DMS153 treated with DMSO at 0.1 percent for 48 hours (cell line): ENCODE measurements around the gene CUEDC1.
"Not testable (repeated sequence)": the region's sequence is repeated elsewhere in the genome, so short reads cannot be mapped to it uniquely, and the experiment has no call there.

Source experiments
- DNase-seq: peaks from one replicate; lab custom pipeline; 2025; ENCODE audit not compliant: unreplicated experiment; lab: John Stamatoyannopoulos, UW

Gene CUEDC1

DNA sequence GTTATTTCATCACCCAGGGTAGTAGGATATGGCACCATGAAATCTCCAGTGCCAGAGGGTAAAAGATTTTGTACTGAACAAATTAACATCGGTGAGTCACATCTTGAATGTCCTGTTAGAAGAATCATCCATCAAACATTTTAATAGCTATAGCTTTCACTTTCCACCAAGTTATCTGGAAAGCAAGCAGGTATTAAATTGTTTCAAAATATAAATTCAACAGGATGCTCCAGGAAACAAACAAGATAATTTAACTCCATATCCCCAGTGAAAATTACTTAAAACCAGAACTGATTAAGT is 30.4 kb upstream of the CUEDC1 start:
- DNase-seq: no peak

DNA sequence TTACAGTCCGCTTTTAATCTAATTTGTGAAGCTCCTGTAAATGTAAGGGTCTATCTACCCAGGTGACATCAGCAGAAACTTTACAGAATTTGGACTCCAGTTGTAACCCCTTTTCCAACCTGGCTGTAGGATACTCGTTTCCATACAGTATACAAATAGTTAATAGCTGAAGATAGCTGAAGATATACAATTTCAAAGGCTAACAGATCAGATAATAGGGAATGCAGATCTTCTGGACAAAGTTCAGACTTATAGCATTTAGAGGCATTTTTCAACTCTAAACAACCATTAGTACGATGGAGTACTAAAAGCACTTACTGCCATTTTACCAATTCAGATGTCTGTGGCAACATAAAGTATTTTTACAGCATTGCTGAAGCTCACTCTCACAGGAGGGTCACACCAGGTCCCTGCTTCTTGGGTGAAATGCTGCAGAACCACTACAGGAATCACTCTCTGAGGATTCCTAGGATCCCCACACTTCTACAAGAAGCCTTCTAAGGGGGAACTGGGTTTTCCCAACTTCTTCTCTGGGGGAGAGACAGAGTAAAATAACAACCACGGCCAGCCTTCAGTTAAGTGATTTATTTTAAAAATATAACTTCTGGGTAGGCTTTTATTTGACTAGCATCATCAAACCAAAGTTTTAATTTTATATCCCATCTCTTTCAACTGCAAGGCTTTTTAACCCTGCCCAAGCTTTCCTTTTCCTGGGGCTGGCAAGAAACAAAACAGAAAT is 29.9 kb upstream of the CUEDC1 start:
- DNase-seq: no peak

DNA sequence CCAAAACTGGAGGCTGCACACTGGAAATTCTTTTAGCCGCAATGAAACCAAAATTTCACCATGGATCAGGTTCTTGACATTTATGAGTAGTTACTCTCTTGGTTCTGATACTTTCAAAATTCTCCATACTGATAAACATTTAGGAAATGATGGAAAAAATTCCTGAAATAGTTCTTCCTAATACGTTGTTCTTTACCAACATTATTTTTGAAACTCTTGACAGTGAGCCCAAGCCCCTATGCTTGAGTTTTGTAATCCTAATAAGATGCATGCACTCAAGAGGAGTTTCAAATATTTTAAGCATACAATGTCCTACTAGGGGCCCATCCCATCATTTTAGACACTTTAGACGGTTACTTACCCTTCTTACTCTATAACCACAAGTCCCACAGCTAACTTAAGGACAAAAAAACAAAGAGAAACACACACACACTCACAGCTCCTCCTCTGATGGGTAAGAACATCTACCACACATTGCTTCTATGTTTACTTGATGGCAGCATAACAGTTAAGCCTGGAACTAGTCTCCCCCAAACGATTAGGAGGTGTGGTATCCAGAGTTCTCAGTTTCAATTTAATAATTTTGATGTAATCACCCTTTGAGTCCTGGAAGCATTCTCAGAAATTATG is 29.2 kb upstream of the CUEDC1 start:
- no peak for DNase-seq

DNA sequence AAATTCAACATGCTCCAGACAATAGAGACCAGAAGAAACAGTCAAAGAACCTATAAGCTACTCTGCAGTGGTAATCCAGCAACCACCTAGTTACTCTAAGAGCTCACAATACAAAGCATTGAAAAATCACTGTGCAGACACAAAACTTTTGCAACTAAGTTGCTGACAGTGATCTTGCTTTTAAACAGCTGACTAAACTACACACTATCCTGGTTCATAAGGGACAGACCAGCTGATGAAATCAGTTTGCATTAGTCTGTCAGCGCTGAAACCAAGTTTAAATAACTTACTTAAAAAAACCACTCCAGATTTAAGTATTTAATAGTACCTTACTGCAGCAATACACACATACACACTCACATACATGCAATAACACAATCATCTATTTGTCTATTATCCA is 28.2 kb upstream of the CUEDC1 start:
- DNase-seq: no peak

DNA sequence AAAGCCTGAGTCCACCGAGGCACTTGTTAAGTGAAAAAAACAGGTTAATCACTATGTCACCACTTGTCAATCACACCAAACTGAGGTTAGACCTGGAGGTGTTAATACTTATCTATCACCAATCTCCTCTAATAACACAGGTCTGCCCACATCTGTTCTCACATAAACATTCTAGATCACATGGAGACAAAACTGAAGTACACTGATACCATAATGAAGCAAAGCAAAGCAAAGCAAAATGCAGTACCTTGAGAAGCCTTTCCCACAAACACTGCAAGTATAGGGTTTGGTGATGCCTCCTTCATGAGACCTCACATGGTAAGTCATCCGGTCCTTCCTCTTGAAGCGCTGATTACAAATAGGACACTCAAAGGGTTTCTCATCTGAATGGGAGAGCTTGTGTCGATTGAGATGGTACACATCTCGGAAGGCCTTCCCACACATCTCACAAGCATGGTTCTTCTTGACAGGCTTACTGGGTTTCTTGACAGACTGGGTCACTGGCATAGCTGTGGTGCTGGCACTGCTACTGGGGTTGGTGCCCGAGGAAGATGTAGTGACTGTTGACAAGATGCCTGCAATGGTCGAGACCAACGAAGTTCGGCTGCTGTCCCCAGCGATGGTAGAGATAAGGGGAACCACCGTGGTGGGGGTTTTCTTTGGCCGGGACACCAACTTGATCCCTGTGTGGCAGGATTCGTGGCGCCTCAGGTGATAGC is 27.4 kb upstream of the CUEDC1 start:
- DNase-seq: no peak

DNA sequence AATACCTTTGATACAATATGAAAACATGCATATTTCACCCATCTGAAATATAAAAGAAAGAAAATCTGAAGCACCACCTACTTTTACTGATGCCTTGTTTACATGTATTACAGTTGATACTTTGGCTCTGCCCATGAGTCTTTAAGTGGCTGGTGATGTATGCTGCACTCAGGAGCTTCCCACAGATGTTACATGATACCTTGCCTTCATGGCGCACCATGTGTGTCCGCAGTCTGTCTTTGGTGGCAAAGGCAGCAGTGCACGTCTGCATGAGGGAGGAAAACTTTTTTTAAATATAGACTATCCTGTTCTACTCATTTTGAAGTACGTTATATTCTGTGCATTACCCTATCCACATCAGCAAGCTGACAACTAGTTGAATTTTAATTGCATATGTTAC is 25.3 kb upstream of the CUEDC1 start:
- DNase-seq: no peak

DNA sequence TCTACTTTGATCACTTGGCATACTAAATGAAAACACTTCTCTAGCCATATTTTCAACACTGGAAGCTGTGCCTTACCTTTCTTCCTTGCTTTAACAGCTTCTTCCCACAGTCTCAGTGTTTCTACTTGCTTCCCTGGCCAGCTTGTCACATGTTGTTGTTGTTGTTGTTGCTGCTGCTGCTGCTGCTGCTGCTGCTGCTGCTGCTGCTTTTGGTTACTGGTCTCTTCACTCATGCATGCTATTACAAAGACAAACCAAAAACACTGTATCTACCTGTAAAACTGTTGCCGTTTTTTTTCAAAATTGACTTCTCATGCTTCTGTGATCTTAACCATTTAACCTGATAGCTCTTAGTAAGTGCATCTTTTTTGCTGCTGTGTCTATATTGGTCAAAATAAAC is 23.9 kb upstream of the CUEDC1 start:
- DNase-seq: no peak

DNA sequence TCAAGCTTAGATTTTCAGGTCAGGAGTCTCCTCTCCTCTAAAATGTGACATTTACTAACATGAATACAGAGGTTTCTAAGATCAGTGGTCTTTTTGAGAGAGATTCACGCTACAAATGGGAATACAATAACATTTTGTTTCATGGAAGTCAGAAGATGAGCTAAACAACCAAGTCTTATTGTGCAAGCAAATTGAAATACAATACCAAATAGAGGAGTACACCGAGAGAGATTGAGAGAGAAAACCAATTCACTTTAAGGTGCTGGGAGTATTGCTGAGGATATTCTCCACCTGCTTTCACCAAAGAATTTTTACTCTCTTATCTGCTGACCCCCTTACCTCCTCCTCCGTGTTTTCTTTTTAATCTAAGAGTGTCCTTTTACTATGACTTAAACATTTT is 21.4 kb upstream of the CUEDC1 start:
- DNase-seq: no peak

DNA sequence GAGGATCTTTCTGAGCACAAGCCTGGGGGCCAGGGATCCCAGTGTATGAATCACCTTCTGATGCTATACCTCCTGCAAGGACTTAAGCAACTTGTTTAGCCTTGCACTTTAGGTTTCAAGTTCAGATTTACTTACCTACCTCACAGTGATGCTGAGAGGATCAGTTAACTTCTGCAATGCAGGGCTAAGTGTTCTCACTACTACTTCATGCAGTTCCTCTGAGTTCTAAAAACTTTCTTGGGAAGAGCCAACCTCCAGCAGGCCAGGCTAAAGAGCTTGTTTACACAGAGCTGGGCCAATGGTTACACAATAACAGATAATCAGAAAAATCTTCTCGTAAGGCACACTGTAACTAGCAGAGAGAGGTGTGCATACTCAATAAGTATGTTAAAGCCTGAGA is 19.8 kb upstream of the CUEDC1 start:
- DNase-seq: no peak

DNA sequence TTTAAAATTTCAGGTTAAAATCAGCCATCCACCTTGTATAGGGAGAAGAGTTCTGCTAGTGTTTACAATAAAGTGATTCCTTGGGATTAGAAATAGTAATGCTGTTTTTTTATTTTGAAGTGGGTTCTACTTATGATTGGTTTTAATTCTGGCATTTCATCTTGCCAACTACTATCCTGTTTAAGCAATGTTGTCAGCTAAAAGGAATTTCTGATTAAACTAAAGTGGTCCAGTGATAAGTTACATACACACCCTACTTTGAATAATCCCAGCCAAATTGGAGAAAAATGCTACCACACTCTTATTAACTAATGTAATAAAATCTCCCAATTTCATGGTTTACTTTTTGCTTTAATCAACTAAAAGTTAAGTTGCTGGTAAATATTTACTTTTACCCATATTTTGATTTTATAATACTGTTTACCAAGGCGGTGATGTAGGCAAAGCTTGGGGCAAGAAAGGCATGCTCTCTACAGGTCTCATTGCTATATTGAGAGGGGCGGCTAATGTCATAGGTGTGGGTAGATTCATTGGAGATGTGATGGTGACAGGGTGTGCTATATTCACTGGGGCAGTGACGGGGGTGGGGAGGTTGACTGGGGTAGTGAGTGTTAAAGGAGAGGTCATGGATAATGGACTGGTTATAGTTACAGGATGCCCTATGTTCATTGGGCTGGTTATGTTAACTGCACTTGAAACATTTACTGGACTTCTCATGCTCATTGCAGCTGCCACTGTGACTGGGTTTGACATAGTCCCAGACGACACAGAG is 19.0 kb upstream of the CUEDC1 start:
- DNase-seq: not testable (repeated sequence)

DNA sequence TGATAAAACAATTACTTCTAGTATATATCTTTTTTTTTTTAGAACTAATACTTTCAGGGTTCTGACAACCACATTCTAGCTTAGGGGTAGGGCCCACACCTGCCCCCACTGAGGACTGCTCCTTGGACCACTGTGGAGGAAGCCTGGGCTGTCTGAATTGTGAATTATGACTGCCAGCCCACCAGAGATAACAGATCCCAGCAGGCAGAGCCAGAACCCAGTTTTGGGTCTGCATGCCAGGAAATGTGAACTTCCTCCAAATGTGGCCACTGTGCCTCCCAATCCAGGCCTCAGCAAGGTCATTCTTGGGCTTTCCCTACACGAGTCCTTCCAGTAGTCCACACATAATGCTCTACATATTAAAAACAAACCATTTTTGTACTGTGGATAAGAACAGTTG is 16.9 kb upstream of the CUEDC1 start:
- DNase-seq: no peak

DNA sequence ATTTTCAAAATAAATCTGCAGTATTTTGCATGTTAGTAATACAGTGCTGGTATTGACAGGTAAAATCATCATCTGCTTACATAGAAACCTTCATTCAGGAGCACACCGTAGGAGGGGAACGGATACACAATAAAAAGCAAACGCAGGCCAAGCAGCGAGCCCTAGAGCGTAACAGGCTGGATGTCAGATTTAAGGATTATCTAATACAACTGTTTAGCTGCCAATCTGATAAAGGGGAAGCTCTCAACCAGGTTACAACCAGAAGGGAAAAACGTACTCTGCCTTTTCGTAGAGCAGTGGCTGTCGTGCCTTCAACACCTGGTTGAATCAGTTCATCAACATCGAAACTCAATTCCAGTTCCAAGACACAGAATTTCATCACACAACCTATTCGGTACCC is 16.4 kb upstream of the CUEDC1 start:
- no peak for DNase-seq

DNA sequence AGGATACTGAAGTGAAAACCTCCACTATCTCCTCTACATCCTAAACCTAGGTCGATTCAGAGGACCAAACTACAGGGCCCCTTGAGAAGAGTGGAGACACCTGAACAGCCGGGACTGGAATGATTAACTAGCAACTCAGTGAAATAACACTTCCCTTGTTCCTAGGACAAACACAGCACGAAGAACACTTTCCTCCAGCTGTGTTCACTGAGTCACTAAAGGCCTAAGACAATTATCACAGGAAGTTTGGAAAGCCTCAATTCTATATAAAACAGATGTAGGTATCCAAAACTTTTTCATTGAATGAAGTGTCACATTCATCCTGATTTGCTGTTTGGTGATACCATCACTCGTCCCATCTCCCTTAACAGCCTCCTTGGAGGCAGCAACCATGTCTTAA is 15.5 kb upstream of the CUEDC1 start:
- no peak for DNase-seq

DNA sequence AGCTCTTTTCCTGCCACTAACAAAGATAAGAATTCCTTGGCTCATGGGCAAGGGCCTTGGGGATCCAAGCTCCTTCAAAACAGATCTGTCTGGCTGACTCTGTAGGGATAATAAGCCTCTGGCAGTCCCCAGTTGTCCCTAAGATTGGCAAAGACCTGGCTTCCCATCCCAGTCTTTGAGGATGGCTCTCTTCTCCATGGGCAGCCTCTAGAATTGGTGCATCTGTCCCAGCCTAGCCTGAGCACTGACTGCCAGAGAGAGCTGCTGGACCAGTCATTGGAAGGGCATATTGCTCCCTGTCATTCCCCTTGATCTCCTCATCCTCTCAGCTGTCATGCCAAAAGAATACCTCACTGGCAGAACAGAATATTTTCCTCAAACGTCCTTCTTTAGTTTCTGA is 13.2 kb upstream of the CUEDC1 start:
- no peak for DNase-seq

DNA sequence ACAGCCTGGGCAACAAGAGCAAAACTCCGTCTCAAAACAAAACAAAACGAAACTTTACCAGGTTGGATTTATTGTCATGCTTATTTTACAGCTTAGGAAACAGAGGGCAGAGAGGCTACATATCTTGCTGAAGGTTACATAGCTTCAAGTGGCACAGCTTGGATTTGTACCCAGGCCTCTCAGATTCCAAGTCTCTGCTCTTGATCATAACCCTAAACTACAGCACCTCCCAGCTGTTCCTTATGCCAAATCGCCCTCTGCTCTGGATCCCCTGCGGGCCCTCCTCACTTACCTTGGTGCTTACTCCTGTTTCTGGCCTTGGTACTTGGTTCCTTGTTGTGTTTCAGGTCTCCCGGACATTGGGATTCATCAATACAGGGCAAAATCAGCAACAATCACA is 11.7 kb upstream of the CUEDC1 start:
- DNase-seq: no peak

DNA sequence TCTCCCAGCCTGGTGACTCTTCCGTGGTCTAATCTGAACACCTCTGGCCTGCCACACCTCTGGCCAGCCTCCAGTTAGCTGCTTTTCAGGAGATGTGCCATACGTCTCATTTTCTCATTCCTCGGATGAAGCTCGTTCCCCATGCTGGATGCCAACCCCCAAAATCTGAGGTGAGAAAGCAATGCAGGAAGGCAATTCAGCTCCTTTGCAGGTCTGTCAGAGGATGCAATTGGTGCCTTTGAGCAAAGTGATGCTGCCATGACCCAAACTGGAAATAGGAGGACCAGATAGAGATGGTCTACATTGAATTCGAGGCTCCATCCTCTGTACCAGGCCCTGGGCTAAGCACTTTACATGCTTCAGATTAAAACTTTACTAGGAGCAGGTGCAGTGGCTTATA is 11.0 kb upstream of the CUEDC1 start:
- no peak for DNase-seq

DNA sequence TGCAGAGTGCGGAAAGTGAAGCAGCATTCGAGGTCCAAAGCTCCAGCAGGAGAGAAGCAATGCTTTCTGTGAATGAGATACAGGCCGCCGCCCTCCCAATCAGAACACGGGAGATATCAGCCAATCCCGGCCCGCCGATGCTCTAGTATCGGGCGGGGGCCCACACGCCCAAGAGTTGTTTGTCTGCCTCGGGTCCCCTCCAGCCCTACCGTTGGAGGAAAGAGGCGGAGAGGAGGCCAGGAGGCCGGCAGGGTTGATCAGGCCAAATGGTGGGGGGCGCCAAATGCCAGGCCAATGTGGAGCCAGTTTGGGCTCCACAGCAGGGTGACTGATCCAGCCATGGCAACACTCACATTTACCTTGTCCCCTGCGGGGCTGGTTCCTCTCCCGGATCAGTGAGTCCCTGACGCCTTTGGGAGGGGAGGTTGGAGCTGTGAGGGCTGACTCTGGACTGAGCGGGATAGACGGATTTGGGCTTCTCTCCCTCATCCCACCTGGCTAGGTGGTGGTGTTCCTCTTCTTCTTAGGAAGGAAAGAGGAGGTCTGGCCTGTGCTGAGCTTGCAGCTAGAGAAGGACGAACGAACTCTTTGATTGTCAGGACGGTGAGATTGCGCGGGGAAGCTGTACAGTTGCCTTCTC is 10.4 kb upstream of the CUEDC1 start:
- DNase-seq: no peak

DNA sequence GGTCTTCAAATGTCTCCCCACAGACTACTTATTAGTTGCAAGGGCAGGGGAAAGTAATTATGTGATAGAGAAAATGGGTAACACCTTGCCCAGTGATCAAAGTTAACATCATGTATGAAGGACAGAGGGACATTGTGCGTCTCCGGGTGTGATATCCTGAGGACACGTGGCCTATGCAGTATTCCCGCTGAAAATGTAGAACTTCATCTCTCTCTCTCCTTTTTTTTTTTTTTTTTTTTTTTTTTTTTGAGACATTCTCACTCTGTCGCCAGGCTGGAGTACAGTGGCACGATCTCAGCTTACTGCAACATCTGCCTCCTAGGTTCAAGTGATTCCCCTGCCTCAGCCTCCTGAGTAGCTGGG is 7.9 kb upstream of the CUEDC1 start:
- no peak for DNase-seq

DNA sequence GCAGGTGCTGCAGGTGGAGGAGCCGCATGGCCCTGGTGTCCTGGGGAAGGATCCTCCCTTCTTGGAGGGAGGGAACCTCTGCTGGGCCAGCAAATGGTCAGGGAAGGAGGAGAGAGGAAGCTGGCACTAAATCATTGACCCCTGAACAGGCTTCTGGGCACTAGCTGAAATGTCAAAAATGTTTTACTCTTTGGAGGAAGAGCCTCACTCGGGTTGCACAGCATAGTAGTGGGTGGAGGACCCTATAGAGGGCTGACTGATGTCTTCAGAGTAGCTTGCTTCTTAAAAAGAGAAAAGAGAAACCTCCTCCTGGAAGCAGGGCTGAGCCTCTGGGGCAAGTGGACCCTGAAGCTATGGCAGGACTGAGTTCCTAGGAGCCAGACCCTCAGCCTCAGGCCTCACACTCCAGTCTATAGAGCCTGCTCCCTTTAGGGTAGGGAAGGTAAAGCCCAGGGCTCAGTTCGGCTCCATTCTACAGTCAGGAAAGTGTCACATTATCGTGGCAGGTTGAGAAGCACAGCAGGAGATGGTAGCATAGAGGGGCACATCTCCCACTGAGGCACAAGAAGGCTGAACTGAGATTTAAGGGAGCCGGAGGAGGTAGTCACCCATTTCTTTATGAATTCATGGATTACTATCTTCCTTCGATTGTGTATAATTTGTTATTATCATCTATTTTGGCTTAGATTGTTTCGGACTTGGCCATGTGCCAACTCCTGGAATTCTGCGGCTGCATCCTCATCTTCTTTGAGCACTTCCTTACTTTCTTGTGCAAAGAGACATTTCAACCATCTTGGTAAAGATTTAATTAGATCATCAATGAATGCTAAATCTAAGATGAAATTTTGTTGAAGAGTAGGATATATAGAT is 7.3 kb upstream of the CUEDC1 start:
- no peak for DNase-seq

DNA sequence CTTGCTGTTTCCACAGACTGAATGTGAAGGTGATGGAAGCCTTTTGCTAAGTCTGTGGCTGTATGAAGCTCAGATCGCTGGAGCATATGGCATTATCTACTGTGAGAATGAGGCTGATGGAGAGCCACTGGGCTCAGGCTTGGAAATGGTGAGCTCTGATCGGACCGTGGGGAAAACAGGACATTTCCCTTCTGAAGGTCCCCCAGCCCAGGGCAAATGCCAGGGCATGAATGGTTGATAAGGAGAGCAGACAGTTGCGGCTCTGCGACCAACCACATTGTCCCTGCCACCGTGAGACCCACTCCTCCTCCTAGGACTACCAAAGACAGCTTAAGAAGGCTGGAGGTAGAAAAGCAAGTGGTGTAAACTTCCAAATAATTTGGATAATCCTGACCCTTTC is 4.7 kb upstream of the CUEDC1 start:
- no peak for DNase-seq

DNA sequence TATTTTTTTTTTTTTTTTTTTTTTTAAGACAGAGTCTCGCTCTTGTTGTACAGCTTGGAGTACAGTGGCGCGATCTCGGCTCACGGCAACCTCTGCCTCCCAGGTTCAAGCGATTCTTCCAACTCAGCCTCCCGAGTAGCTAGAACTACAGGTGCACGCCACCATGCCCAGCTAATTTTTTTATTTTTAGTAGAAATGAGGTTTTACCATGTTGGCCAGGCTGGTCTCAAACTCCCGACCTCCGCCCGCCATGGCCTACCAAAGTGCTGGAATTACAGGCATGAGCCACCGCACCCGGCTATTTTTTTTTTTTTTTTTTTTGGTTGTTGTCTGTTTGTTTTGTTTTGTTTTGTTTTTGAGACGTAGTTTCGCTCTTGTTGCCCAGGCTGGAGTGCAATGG is 3.2 kb upstream of the CUEDC1 start:
- DNase-seq: not testable (repeated sequence)
